ENCODE measurements around the gene BRDT. TPM values are rescaled to one million over a fixed set of nuclear protein-coding genes. Genes with fewer than 3 reads are reported as not detected.

BRDT gene
- total RNA-seq, 3 donors from 2014 or later (not counting 1 experiment from before 2014, with no cell fraction given) = not detected

Other genes starting within 250 kb of the BRDT start
- 100 to 1,000 TPM; 225 to 274 (median 243) TPM for gene TGFBR3, start 63.2 kb upstream of the BRDT start, total RNA-seq
- gene EPHX4, start 80.6 kb downstream of the BRDT start, total RNA-seq = 1 to 10 TPM; 2.3 to 3.8 (median 2.7) TPM
- not detected for gene SETSIP, start 126.0 kb downstream of the BRDT start, total RNA-seq
- 1 to 10 TPM; 3.7 to 5.7 (median 4.0) TPM for gene BTBD8, start 130.9 kb downstream of the BRDT start, total RNA-seq